HL-60 (cell line): ENCODE results near the gene ANAPC2.

ENCODE experiments used
- DNase-seq, 2 experiments: peaks; one replicate each; pipeline ENCODE4 v3.0.0-alpha.2; 2010 to 2020; ENCODE audit warnings: low read depth in 1 of 2, low spot score in 1 of 2
- H3K27ac ChIP-seq: fragments of 250-450 bp; sonication (Bioruptor Pico); replicated peaks from 2 replicates; pipeline ENCODE4 v1.5.1; 2020; ENCODE audit warnings: mild to moderate bottlenecking, moderate library complexity
- H3K27me3 ChIP-seq: fragments of 250-450 bp; sonication (Bioruptor Pico); 2 replicates; pipeline ENCODE4 v1.5.1; 2021; ENCODE audit warnings: mild to moderate bottlenecking, moderate library complexity; ENCODE audit not compliant: insufficient read depth, poor library complexity, severe bottlenecking
- H3K4me3 ChIP-seq: replicated peaks from 2 replicates; pipeline ENCODE4 v1.5.1; 2011; ENCODE audit warnings: mild to moderate bottlenecking, control low read depth, low read length; ENCODE audit not compliant: insufficient read depth
- CTCF ChIP-seq: IDR thresholded peaks from one replicate; pipeline ENCODE4 v1.5.1; 2011; ENCODE audit warnings: low read length, control low read depth, inconsistent platforms; ENCODE audit not compliant: insufficient read depth
- GABPA ChIP-seq: IDR thresholded peaks from 2 replicates; pipeline ENCODE4 v1.6.1; 2012; ENCODE audit warnings: low read depth
- POLR2AphosphoS5 ChIP-seq: IDR thresholded peaks from 2 replicates; pipeline ENCODE4 v1.6.1; 2012; ENCODE audit warnings: low read depth
- REST ChIP-seq: IDR thresholded peaks from 2 replicates; pipeline ENCODE4 v1.6.1; 2012; ENCODE audit warnings: low read depth; ENCODE audit not compliant: insufficient replicate concordance
- SPI1 ChIP-seq: IDR thresholded peaks from 2 replicates; pipeline ENCODE4 v1.6.1; 2012; ENCODE audit warnings: low read depth, mild to moderate bottlenecking, borderline replicate concordance

Gene ANAPC2

GRCh38 chr9:137219757-137220316 is 31.5 kb upstream of the ANAPC2 start:
- no peak overlapping the region for H3K4me3 ChIP-seq
- no peak for DNase-seq
- H3K27ac ChIP-seq = no peak overlapping the region
- no peaks in the 10 kb centered on the region for H3K27me3 ChIP-seq
- TF ChIP-seq GABPA = no peak
- TF ChIP-seq POLR2AphosphoS5 = no peak
- TF ChIP-seq SPI1 = no peak
- TF ChIP-seq REST = no peak
- no peak for TF ChIP-seq CTCF

GRCh38 chr9:137218754-137219271 is 30.5 kb upstream of the ANAPC2 start:
- Histone ChIP-seq H3K27ac (no peak overlapping the region), H3K4me3 (no peak overlapping the region), H3K27me3 (no peaks in the 10 kb centered on the region)
- no peak for DNase-seq
- TF ChIP-seq GABPA = no peak
- TF ChIP-seq CTCF = no peak
- no peak for TF ChIP-seq POLR2AphosphoS5
- TF ChIP-seq REST = no peak
- TF ChIP-seq SPI1 = no peak

- TF ChIP-seq SPI1 = no peak
- TF ChIP-seq POLR2AphosphoS5 = no peak; the same call in 1 of the 2 replicates
- TF ChIP-seq CTCF = no peak
- no peak for TF ChIP-seq GABPA
- no peak for TF ChIP-seq REST
- H3K4me3 ChIP-seq = no peak overlapping the region
- DNase-seq = no peak
- H3K27me3 ChIP-seq = no peaks in the 10 kb centered on the region
- H3K27ac ChIP-seq = no peak overlapping the region
Observed at GRCh38 chr9:137218212-137218753, 29.9 kb upstream of the ANAPC2 start.
